Mesenteric fat pad (tissue), 1 donor: ENCODE data around the gene RHBDL1. TPM values are rescaled to one million over a fixed set of nuclear protein-coding genes. Genes with fewer than 3 reads are reported as not detected.

Source experiments
- DNase-seq: peaks from one replicate; pipeline ENCODE4 v3.0.0-alpha.2; 2020; ENCODE audit warnings: low spot score
- total RNA-seq: library from RNA; stranded (reverse); fragmentation: NEBNext Ultra II Directional; extraction: Animal tissue kit (Norgen Biotek cat#: 25700); gene quantifications from one replicate; pipeline ENCODE4 v1.2.1, GENCODE V29; 2021
- donor health status: DM: yes; HTN: yes; CAD: no.

RHBDL1 gene
- total RNA-seq, 1 donor from 2014 or later, result 0.84 TPM

GRCh38 chr16:717450-718245 is 42.2 kb downstream of the RHBDL1 start:
- no peak for DNase-seq

GRCh38 chr16:718389-718788 is 42.9 kb downstream of the RHBDL1 start:
- no peak for DNase-seq

GRCh38 chr16:718922-719321 is 43.5 kb downstream of the RHBDL1 start:
- DNase-seq, result no peak

DNA sequence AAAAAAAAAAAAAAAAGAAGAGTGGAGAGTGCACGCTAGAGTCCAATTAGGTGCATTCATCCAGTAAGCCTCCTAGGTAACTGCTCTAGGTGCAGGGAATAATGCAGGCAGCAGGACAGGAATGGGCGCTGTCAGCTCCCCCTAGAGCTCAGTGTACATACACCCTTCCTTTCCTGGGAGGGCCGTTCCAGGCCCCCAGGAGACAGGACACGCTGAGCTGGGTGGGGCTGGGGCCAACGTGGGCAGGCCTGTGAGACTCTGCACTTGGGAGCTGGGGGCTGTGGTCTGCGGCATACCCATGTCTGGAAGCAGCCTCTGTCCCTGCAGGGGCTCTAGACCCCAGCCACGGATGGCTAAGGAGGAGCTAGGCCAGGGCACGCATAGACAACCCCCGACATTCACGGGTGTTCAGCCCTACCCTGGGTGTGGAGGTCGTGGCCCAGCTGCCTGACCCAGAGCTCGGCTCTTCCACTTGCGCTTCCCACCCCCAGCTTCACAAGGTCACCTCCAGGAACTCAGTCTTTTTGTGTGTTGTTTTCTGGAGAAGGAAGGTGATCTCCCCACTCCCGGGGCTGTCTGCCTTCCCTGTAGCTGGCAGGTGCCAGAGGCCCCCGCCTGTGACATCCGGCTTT is 44.5 kb downstream of the RHBDL1 start:
- DNase-seq, result no peak

DNA sequence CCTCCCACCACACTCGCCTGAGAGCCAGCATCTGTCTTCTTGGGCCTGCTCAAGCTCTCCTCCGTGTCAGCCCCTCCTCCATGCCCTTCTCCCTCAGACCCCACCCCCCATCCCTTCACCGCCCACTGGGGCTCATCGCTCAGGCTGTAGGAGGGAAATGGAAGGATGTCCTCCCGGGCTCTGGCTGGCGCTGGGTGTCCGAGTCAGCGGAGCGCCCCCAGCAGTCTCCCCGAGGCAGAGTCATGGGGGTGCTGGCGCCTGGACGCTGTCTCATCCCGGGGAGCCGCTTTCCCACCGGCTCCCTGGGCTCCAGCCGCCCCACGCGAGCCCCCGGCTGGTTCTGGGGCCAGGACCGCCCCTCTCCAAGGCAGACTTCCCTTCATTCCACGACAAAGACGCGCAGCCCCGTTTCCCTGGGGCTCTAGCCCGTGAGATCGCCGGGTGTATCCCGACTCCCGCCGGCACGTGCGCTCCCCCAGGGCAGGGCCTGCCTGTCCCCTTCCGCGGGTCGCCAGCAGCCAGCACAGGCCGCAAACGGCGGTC is 45.0 kb downstream of the RHBDL1 start:
- DNase-seq, result no peak

- DNase-seq, result no peak
Observed at GRCh38 chr16:720990-721764, 45.7 kb downstream of the RHBDL1 start, which contains the start of gene ANTKMT. Gene ANTKMT, plus strand, starts transcription at chr16:721146. Its CDS starts 129 bp downstream, at chr16:721275.

DNA sequence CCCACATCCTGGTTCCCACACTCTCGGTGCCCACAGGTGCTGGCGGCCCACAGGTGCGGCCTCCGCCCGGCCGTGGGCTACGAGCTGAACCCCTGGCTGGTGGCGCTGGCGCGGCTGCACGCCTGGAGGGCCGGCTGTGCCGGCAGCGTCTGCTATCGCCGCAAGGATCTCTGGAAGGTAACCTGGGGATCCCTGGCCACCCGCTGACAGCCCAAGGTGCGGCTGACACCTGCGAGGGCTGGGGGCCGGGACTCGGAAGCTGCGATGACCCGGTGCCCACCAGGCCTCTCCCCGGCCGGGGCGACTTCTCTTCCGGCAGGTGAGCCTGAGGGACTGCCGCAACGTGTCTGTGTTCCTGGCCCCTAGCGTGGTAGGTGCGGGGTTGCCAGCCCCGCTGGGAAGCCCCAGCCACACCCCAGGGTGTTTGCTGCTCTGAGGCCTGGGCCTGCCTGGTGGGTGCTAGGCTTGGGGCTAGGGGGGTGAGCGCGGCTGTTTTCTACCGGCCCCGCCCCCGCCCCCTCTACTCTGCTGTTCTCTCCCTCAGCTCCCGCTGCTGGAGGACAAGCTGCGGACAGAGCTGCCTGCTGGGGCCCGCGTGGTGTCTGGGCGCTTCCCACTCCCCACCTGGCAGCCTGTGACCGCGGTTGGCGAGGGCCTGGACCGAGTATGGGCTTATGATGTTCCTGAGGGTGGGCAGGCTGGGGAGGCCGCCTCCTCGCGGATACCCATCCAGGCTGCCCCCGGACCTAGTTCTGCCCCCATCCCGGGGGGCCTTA is 46.5 kb downstream of the RHBDL1 start:
- no peak for DNase-seq

DNA sequence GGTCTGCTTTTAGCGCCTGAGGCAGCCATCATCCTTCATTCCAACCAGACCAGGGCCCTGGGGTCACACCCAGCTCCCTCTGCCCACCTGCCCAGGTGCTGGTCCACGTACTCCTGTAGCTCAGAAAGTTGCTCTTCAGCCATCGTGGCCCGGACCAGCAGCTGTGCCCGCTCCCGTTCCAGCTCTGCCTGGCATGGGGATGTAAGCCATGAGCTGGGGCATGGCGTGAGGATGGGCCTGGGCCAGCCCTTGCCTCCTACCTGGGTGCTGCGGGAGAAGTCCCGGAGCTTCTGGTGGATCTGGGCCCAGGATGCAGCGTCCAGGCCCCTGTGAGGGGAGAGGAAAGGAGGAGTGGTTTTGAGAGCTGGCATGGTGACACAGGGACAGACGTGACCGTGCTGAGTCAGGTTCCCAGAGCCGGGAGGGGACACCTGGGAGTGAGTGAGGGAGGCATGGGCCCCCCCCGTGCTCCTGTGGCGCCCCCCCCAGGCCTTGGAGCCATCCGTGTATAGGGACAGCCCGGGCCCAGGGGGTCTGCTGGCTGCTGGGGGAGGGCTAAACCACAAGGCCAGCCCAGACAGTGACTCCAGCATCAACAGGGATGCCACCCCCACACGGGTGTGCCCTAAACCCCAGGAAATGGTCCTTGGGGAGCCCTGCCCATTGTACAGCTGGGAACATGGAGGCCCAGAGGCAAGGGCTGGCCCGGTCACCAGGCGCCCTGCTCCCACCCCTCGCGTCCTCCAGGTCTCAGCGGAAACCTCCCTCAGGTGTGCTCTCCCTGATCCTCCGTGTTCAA is 47.6 kb downstream of the RHBDL1 start:
- DNase-seq, result no peak

GRCh38 chr16:723695-724094 is 48.2 kb downstream of the RHBDL1 start:
- DNase-seq, result no peak

- DNase-seq, result no peak
Observed at GRCh38 chr16:724188-725040, 48.9 kb downstream of the RHBDL1 start.

DNA sequence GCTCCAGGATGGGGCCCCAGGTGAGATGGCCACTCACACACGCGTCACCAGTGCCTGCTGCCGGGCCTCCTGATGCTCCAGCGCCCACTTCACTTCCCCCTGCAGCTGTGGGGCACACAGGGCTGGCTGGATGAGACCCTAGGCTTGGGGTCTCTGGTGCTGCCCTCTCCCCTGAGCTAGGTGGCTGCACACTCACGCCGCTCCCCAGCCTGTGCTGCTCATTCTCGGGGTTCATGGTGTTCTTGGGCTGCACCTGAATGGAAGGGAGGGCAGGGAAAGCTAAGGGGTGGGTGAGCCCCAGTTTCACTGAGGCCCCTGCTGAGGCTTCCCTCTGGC is 49.5 kb downstream of the RHBDL1 start:
- DNase-seq, result no peak

DNA sequence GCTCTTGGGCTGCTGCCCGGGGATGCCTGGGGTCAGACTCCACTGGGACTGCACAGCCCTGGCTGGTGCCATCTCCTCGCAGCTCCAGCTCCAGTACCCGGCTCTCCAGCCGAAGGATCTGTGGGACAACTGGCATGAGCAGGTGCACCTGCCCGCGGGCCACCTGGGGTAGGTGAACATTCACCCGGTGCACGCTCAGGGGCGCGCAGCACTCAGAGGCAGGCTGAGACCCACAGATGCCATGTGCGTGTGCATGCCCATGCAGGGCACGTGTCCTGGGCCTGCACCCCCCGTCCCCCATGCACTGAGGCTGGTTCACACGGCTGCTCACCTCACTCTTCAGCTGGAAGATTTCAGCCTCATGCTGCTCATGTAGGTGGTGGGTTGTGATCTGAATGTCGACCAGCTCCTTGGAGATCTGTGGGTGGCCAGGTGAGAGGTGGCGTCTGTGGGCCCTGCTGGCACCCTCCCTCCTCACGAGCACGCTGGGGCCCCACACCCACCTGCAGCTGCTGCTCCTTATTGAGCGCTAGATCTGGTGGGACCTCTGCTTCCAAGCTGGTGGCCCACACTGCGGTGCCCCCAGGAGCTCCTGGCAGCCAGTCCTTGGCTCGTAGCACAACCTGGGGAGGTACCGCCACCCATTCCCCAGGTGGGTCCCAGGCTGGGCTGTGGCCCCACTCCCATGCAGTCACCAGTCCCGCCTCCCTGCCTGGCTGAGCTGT is 50.2 kb downstream of the RHBDL1 start:
- DNase-seq, result no peak

- no peak for DNase-seq
Observed at GRCh38 chr16:726188-726437, 50.6 kb downstream of the RHBDL1 start.

- no peak for DNase-seq
Observed at GRCh38 chr16:726438-727290, 51.2 kb downstream of the RHBDL1 start, which contains the start of the genes CCDC78 and HAGHL. Gene CCDC78, minus strand, starts transcription at chr16:726443. Its CDS starts 76 bp downstream, at chr16:726367. Gene HAGHL, plus strand, starts transcription at chr16:727106. Its CDS starts 404 bp downstream, at chr16:727510.

- DNase-seq, result no peak
Observed at GRCh38 chr16:727291-727977, 52.0 kb downstream of the RHBDL1 start.
